ENCODE data around the gene CACNA1H.

The CACNA1H gene

DNA sequence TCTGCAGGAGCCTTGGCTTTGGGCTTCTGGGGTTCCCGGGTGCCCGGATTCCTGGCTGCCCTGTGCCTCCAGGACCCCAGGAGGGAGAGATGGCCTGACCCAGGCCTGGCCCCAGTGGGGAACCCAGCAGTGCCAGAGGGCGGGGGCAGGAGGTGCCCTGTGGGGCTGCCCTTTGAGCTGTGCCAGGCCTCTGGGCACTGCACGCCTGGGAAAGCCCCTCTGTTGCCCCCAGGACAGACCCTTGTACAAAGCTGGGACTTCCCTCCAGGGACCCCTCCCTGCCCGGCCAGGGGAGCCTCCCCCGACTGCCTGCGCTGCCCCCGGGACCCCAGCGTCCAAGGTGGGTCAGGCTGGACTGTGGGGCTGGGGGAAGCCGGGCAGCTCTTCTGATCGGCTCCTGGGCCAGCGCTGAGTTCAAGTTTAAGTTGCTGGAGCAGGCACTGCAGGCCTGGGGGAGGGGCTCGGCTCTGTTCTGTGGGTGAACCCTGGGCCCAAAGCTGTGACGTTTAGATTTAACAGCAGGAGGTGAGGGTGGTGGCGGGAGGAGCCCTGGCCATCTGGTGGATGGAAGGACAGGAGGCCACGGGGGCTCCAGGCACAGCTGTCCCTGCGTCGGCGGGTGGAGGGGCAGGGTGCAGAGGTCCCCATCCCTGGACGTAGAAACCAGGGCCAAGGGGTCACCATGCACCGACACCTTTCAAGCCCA lies 29.2 kb upstream of the CACNA1H start:
- no peak for FAIRE-seq

- no peak for FAIRE-seq
These were observed 28.6 kb upstream of the CACNA1H start for GRCh38 chr16:1124291-1124690.

DNA sequence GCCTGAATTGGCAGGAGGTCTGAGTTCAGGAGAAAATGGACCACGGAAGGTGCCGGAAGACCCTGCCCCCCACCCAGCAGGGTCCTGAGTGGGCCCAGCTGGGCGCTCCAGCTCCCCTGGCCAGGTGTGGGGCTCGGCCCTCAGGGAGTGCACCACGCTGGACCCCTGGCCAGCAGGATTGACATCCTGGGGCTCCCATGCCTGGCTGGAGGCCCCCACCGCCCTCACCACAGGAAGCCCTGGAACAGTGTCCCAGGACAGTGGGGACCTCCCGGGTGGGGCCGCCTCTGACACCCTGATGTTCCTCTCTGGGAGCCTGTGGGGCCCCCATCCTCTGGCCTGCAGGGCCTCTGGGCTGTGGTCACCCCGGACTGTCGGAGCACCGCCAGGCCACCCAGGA lies 28.1 kb upstream of the CACNA1H start:
- FAIRE-seq: no peak

DNA sequence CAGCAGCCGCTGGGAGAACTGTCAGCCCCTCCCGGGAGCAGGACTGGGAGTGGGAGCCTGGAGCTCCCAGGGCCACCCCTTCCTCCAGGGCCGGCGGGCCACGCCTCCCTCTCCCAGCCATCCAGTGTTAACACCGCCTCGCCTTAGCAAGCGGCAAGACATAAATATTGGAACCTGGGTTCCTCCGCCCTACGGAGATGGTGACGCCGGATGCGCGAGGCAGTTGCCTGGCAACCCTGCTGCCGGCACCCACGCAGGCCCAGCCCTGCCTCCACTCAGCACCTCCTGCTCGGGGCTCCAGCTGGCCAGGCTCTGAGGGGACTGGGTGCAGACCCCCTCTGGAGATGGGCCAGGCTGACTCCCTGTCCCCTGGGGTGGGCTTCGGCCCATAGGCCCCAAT lies 27.4 kb upstream of the CACNA1H start:
- peak; percentile 89 for FAIRE-seq

GRCh38 chr16:1126044-1126443 lies 26.9 kb upstream of the CACNA1H start:
- no peak for FAIRE-seq

DNA sequence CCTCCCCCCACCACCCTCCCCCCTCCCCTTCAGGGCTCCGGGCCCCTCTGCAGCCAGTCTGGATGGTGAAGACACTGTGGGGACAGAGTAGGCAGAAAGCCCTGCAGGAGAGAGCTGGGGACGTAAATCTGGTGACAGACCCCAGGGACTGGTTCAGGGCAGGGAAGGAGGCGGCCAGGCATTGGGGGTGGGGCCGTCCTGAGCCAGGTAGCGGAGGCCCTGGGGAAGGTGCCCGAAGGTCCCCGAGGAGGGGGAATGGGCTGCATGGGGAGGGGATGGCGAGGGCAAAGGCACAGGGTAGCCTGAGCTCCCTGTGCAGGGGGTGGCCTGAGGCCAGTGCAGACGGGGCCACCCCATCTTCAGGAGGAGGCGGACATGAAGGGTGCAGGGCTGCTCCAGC lies 26.3 kb upstream of the CACNA1H start:
- FAIRE-seq: no peak

GRCh38 chr16:1127101-1127500 lies 25.8 kb upstream of the CACNA1H start:
- FAIRE-seq: no peak

DNA sequence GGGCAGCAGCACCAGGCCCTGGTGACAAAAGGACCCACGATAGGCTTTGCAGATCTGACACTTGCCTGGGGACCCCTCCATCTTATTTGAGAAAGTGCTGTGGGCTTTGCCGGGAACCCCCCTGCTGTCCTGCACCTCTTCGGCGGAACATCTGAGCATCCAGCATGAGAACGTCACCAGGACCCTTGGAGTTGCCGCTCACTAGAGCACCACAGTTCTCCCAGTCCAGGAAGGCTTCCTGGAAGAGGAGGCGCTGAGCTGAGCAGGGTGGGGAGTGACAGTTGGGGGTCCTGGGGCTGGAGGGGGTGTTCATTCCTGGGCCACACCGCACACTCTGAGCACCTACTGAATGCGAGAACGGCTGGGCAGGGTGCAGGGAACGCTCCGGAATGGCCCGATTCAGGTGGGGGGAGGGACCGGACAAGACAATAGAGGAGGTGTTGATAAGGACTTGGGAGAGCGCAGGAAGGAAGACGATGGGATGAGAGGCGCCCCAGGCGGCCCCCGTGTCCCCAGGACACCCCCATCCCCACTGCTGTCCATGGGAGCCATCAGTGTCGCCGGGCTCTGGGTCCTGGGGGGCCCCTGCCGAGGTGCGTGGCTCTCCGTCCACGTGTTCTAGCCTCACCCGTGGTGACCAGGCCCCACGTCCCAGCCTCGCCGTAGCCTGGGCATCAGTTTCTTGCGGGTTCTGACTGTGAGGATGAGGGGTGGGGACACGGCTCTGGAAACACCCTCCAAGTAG lies 24.8 kb upstream of the CACNA1H start:
- no peak for FAIRE-seq

- no peak for FAIRE-seq
These were observed 23.6 kb upstream of the CACNA1H start for GRCh38 chr16:1129106-1129960.

- no peak for FAIRE-seq
These were observed 22.5 kb upstream of the CACNA1H start for GRCh38 chr16:1130382-1130781.

- FAIRE-seq: no peak
These were observed 21.4 kb upstream of the CACNA1H start for GRCh38 chr16:1131378-1131994.

- no peak for FAIRE-seq
These were observed 20.5 kb upstream of the CACNA1H start for GRCh38 chr16:1132431-1132830.

DNA sequence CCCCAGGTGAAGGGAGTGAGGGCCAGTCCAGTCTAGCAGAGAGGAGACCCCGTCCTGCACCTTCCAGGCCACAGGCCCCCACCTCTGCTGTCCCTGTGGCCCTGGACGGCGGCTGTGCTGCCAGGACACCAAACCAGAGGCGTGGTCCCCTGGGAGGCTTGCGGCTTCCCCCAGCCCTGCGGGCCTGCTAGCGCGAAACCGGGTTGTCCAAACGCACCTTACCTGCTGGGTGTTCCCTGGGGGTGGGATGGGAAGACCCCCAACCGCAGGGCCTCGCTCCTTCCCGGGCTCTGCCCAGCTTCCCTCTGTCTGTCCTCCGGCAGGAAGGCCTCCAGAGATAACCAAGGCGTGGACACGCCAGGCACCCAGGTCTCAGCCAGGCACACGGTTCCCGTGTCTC lies 19.6 kb upstream of the CACNA1H start:
- no peak for FAIRE-seq

GRCh38 chr16:1133810-1134520 lies 18.9 kb upstream of the CACNA1H start:
- FAIRE-seq: no peak

DNA sequence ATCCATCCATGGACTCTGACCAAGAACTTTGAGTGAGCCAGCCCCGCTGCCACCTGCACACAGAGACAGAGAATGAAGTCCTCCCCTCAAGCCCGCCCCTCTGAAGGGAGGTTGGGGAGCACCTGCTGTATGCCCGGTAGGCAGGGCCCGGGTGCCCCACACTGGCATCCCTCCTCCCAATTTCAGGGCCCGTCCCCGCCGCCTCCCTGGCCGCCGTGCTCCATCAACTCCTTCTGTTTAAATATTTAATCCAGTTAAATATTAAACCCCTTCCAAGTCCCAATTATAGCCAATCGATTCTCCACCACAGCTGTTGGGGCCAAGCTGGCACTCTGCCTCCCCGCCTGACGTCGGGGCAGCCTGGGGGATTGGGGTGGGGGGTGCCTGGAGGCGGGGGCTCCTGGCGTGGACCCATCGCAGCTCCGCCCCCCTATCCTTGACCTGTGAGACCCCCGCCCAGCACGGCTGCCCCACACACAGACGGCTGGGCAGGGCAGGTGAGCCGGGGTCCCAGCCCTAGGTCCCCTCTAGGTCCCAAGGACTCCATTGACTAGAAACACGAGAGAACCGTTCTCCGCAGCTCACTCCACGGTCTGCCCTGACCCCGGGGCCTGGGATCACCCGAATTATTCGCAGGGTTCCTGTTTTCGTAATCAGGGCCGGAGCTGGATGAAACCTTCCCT lies 18.0 kb upstream of the CACNA1H start:
- no peak for FAIRE-seq

DNA sequence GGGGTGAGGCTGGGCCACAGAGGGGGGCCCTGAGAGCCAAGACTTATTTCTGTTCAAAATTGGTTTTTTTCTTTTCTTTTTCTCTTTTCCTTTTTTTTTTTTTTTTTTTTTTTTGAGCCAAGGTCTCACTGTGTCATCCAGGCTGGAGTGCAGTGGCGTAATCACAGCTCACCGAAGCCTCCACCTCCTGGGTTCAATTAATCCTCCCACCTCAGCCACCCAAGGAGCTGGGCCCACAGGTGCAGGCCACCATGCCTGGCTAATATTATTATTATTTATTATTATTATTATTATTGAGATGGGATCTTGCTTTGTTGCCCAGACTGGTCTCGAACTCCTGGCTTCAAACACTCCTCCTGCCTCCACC lies 17.5 kb upstream of the CACNA1H start:
- no peak for FAIRE-seq

DNA sequence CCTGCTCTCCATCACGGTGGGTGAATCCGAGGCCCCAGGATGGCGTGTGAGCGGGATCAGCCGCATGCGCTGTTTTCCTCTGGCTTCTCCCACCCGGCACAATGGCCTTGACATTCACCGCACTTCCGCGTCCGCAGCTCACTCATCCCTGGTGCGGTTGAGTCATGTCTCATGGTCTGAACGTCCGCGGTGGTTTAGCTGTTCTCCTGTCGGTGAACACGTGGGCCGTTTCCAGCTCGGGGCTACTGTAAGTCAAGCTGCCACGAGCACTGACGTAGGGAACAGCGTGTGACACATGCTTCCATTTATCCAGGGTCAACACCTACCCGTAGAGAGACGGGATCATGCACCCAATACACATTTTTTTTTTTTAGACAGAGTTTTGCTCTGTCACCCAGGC lies 15.3 kb upstream of the CACNA1H start:
- FAIRE-seq: no peak

- no peak for FAIRE-seq
These were observed 12.2 kb upstream of the CACNA1H start for GRCh38 chr16:1140582-1141162.

DNA sequence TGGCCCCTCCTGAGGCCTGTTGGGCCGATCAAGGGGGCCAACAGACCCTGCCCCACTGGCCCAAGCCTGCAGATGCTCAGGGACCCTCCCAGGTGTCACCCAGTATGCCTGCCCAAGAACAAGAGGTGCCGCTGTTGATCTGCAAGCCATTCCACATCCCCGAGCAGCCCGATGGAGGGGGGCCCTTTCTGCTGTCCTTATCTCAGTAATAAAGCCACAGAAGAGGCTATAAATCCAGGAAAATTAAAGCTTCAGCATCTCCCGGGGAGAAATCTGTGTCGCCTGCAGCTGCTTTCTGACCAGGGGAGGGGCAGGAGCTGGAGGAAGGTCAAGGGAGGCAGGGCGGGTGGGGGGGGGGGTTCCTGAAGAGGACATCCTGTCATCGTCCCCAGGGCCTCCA lies 11.7 kb upstream of the CACNA1H start:
- no peak for FAIRE-seq

- no peak for FAIRE-seq
These were observed 11.2 kb upstream of the CACNA1H start for GRCh38 chr16:1141716-1142115.

GRCh38 chr16:1142911-1143310 lies 10.0 kb upstream of the CACNA1H start:
- FAIRE-seq: no peak
